ENCODE results near the gene OR5K4. TPM values are rescaled to one million over a fixed set of nuclear protein-coding genes. Genes with fewer than 3 reads are reported as not detected.

Gene OR5K4
- total and polyA plus RNA-seq, 2 of the 8 experiments (the other 6 are each of a cell fraction or from before 2014, with no cell fraction given) = not detected

GRCh38 chr3:98341758-98342157 lies 11.9 kb upstream of the OR5K4 start (continued):
- no peak for TF ChIP-seq E2F6 (IDR thresholded peaks at IDR 0.05)
- no peak for TF ChIP-seq POLR2A (IDR thresholded peaks at IDR 0.05; ENCODE audit: control extremely low read depth in 1 of 2, low read depth in 2 of 2, low read length in 2 of 2)
- no peak for TF ChIP-seq RFX5 (IDR thresholded peaks at IDR 0.05; ENCODE audit: borderline replicate concordance, low read depth, low read length)
- no peak for TF ChIP-seq SP1 (IDR thresholded peaks at IDR 0.05; ENCODE audit: low read depth, low read length)
- TF ChIP-seq SRF (IDR thresholded peaks at IDR 0.05; ENCODE audit: low read depth, low read length) = no peak
- no peak for TF ChIP-seq GABPA (IDR thresholded peaks at IDR 0.05; ENCODE audit: borderline replicate concordance, insufficient read depth, low read length)

Measured in H1 (cell line).